Tibial nerve (tissue), 4 donors: ENCODE results near the gene SIK2. TPM values are rescaled to one million over a fixed set of nuclear protein-coding genes. Genes with fewer than 3 reads are reported as not detected.

Experiments used
- DNase-seq, 2 donors: peaks; one replicate each; pipeline ENCODE4 v3.0.0-alpha.2; 2019; ENCODE audit warnings: low spot score in 2 of 2
- H3K27ac ChIP-seq, 4 donors: fragments of 200-600 bp; sonication (generic) in 3 of 4; one replicate each; pipeline ENCODE4 v1.5.1; 2017 to 2019; ENCODE audit warnings: mild to moderate bottlenecking in 1 of 4
- H3K27me3 ChIP-seq, 2 donors: fragments of 200-600 bp; sonication (generic) in 1 of 2; one replicate each; pipeline versions ENCODE4 v1.5.1 to v1.6.0; 2017 to 2019
- H3K36me3 ChIP-seq, 3 donors: fragments of 200-600 bp; sonication (generic); one replicate each; pipeline ENCODE4 v1.5.1; 2018 to 2019
- H3K4me1 ChIP-seq, 4 donors: fragments of 200-600 bp; sonication (generic) in 3 of 4; one replicate each; pipeline ENCODE4 v1.5.1; 2017 to 2019
- H3K4me3 ChIP-seq, 4 donors: fragments of 200-600 bp; sonication (generic) in 3 of 4; one replicate each; pipeline ENCODE4 v1.5.1; 2017 to 2019; ENCODE audit warnings: mild to moderate bottlenecking in 1 of 4, moderate library complexity in 1 of 4
- H3K9me3 ChIP-seq, 4 donors: fragments of 200-600 bp; sonication (generic) in 3 of 4; one replicate each; pipeline ENCODE4 v1.5.1; 2017 to 2019
- EP300 ChIP-seq, 2 donors: sonication (generic); formaldehyde crosslinking; IDR thresholded peaks; one replicate each; pipeline ENCODE4 v1.6.1; 2017; ENCODE audit warnings: antibody characterized with exemption in 2 of 2, mild to moderate bottlenecking in 1 of 2
- POLR2A ChIP-seq, 2 donors: fragments of 450-650 bp; IDR thresholded peaks; one replicate each; pipeline ENCODE4 v1.6.1; 2017; ENCODE audit warnings: antibody characterized with exemption in 2 of 2, mild to moderate bottlenecking in 2 of 2, moderate library complexity in 2 of 2
- WGBS, 2 donors: methylation state at CpG; one replicate each; pipeline ENCODE4 v1.1.5; 2018; 5-methylcytosine and 5-hydroxymethylcytosine counted together
- total RNA-seq, 4 donors: library from RNA; depleted of rRNA; stranded (reverse); fragments of >200 nt; gene quantifications; one replicate each; pipeline ENCODE4 v1.1.0, GENCODE V29; 2016
- TF ChIP-seq, protein P1 (sequence below), 5 experiments: fragments of 200-600 bp in 3 of 5; fragments of 450-650 bp in 2 of 5; sonication (generic) in 3 of 5; IDR thresholded peaks; one replicate each; pipeline ENCODE4 v1.5.1; 2016 to 2019; ENCODE audit warnings: antibody characterized with exemption in 5 of 5, mild to moderate bottlenecking in 3 of 5, moderate library complexity in 2 of 5

SIK2 gene
- total RNA-seq, 4 donors from 2014 or later, result 19.7 to 27.6 (median 24.1) TPM

DNA sequence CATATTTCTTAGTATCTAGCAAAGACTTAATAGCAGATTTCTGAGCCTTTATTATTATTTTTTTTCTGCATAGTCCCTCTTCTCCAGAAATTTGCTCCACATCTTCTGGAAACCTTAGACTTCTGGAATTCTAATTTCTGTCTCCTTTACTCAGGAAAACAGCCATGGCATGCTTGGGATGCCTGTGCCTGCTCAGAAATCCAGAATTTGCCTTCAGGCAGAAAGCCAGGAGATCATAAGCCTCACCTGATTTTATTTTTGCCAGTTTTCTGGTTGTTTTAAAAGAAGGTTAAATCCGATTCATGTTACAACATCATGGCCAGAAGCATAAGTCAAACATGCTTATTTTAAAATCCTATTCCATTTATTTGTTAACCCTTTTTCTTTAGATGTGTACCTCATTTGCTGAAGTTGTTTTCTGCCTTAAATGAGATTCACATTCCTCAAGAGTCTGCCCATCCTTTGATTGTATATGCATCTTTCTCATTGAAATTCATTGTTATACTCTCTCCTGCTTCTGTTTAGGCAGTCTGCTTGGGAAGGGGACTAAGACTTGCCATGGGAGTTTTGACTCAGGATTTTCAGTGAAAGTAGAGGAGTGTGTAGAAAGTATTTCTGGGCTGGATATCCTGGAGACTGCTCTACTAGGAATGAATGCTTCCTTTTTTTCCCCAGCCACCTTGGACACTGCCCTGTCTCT, 37.1 kb downstream of the SIK2 start:
- Histone ChIP-seq H3K4me3 (no peak overlapping the region), H3K36me3 (peaks cover 0 to 7% (median 0%) of the 10 kb centered on the region in 3 donors), H3K4me1 (peaks cover 0 to 46% (median 10%) of the 10 kb centered on the region in 4 donors), H3K27ac (peak overlapping the region in 1 of 4 donors; percentile 10), H3K27me3 (no peaks in the 10 kb centered on the region), H3K9me3 (no peaks in the 10 kb centered on the region)
- WGBS, 2 donors, result 77 to 89% methylated on average over 1 of the region's 1 CpG
- TF ChIP-seq EP300 (IDR thresholded peaks at IDR 0.05), result no peak
- TF ChIP-seq, protein P1, sequence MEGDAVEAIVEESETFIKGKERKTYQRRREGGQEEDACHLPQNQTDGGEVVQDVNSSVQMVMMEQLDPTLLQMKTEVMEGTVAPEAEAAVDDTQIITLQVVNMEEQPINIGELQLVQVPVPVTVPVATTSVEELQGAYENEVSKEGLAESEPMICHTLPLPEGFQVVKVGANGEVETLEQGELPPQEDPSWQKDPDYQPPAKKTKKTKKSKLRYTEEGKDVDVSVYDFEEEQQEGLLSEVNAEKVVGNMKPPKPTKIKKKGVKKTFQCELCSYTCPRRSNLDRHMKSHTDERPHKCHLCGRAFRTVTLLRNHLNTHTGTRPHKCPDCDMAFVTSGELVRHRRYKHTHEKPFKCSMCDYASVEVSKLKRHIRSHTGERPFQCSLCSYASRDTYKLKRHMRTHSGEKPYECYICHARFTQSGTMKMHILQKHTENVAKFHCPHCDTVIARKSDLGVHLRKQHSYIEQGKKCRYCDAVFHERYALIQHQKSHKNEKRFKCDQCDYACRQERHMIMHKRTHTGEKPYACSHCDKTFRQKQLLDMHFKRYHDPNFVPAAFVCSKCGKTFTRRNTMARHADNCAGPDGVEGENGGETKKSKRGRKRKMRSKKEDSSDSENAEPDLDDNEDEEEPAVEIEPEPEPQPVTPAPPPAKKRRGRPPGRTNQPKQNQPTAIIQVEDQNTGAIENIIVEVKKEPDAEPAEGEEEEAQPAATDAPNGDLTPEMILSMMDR (IDR thresholded peaks at IDR 0.05), result no peak
- TF ChIP-seq POLR2A (IDR thresholded peaks at IDR 0.05), result no peak
- no peak for DNase-seq

- TF ChIP-seq, protein P1 (IDR thresholded peaks at IDR 0.05), result no peak
- TF ChIP-seq POLR2A (IDR thresholded peaks at IDR 0.05) (no peak), EP300 (IDR thresholded peaks at IDR 0.05) (no peak)
- no peak for DNase-seq
- no peak overlapping the region for H3K27ac ChIP-seq
- no peaks in the 10 kb centered on the region for H3K27me3 ChIP-seq
- peaks cover 0 to 27% (median 2%) of the 10 kb centered on the region in 4 donors for H3K4me1 ChIP-seq
- no peaks in the 10 kb centered on the region for H3K9me3 ChIP-seq
- H3K36me3 ChIP-seq, result peaks cover 0 to 7% (median 0%) of the 10 kb centered on the region in 3 donors
- WGBS, 2 donors, result 76 to 78% methylated on average over 2 of the region's 2 CpGs
- no peak overlapping the region for H3K4me3 ChIP-seq
Measured at GRCh38 chr11:111641339-111642015, 39.2 kb downstream of the SIK2 start.

DNA sequence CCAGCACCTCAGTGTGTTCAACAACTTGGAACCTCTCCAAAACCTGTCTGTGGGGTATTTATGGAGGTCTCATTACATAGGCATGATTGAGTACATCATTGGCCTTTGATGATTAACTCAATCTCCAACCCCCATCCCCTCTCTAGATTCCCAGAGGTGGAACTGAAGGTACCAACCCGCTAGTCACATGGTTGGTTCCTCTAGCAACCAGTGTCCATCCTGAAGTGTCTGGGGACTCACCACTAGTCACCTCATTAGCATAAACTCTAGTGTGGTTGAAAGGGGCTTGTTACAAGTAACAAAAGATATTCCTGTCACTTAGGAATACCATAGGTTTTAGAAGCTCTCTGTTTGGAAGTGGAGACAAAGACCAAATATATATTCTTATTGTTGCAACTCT, 40.3 kb downstream of the SIK2 start:
- Histone ChIP-seq H3K4me1 (peaks cover 0 to 20% (median 0%) of the 10 kb centered on the region in 4 donors), H3K27me3 (no peaks in the 10 kb centered on the region), H3K9me3 (no peaks in the 10 kb centered on the region), H3K27ac (no peak overlapping the region), H3K4me3 (no peak overlapping the region), H3K36me3 (peaks cover 0 to 7% (median 0%) of the 10 kb centered on the region in 3 donors)
- TF ChIP-seq EP300 (IDR thresholded peaks at IDR 0.05) (no peak), POLR2A (IDR thresholded peaks at IDR 0.05) (no peak)
- TF ChIP-seq, protein P1 (IDR thresholded peaks at IDR 0.05), result no peak
- WGBS, 2 donors, result 88 to 100% methylated on average over 1 of the region's 1 CpG
- DNase-seq, result no peak

GRCh38 chr11:111644922-111645321, 42.7 kb downstream of the SIK2 start:
- Histone ChIP-seq H3K4me1 (peaks cover 0 to 21% (median 0%) of the 10 kb centered on the region in 4 donors), H3K27me3 (no peaks in the 10 kb centered on the region), H3K27ac (no peak overlapping the region), H3K9me3 (no peaks in the 10 kb centered on the region), H3K4me3 (no peak overlapping the region), H3K36me3 (peaks cover 0 to 11% (median 0%) of the 10 kb centered on the region in 3 donors)
- DNase-seq, result no peak
- TF ChIP-seq POLR2A (IDR thresholded peaks at IDR 0.05) (no peak), EP300 (IDR thresholded peaks at IDR 0.05) (no peak)
- TF ChIP-seq, protein P1 (IDR thresholded peaks at IDR 0.05), result no peak
- WGBS, 2 donors, result 86 to 91% methylated on average over 1 of the region's 1 CpG
